IMR-90 (cell line): Measurements from ENCODE around the gene PTPRK. TPM values are rescaled to one million over a fixed set of nuclear protein-coding genes. Genes with fewer than 3 reads are reported as not detected.

ENCODE experiments used
- ATAC-seq: fragments of 200-7000 bp; cut with Tn5 transposase; 2 replicates; pipeline ENCODE4 v1.9.1; 2020; ENCODE audit warnings: low read depth, mild to moderate bottlenecking, moderate library complexity
- BruUV-seq: library from RNA; stranded (reverse); fragments of 400-500 nt; replicated peaks from 2 replicates; lab custom pipeline; 2021; lab: Mats Ljungman, UMichigan
- CTCF ChIA-PET: fragments of 300-600 bp; formaldehyde crosslinking; extraction: SDS; loops from one replicate; lab custom pipeline; 2021; ENCODE audit warnings: antibody characterized with exemption; lab: Yijun Ruan, JAX
- POLR2A ChIA-PET: fragments of 300-600 bp; sonication (Branson Sonifier 250); formaldehyde crosslinking; loops from one replicate; lab custom pipeline; 2022; ENCODE audit warnings: antibody characterized with exemption; ENCODE audit not compliant: unreplicated experiment; lab: Charles Lee
- DNase-seq: peaks from one replicate; pipeline ENCODE4 v3.0.0; 2013
- H2AFZ ChIP-seq: replicated peaks from 2 replicates; pipeline ENCODE3; 2013; ENCODE audit warnings: low read length, mild to moderate bottlenecking; ENCODE audit not compliant: poor library complexity
- H2AK5ac ChIP-seq: 2 replicates; pipeline ENCODE4 v1.6.1; 2013; ENCODE audit warnings: low read depth, low read length, inconsistent platforms
- H2AK9ac ChIP-seq: replicated peaks from 2 replicates; pipeline ENCODE3; 2013; ENCODE audit warnings: mild to moderate bottlenecking, low read depth, low read length, moderate library complexity; ENCODE audit not compliant: poor library complexity
- H2BK120ac ChIP-seq: 2 replicates; pipeline ENCODE4 v1.6.1; 2013; ENCODE audit warnings: low read depth, low read length, inconsistent platforms
- H2BK15ac ChIP-seq: 3 replicates; pipeline ENCODE4 v1.6.1; 2013; ENCODE audit warnings: low read depth, low read length, inconsistent platforms
- H2BK20ac ChIP-seq: 2 replicates; pipeline ENCODE4 v1.6.1; 2013; ENCODE audit warnings: low read depth, mild to moderate bottlenecking, inconsistent platforms, low read length, moderate library complexity
- H2BK5ac ChIP-seq: 2 replicates; pipeline ENCODE4 v1.6.1; 2013; ENCODE audit warnings: mild to moderate bottlenecking, low read depth, low read length, inconsistent platforms; ENCODE audit not compliant: poor library complexity, severe bottlenecking
- H3K14ac ChIP-seq: replicated peaks from 2 replicates; pipeline ENCODE4 v1.6.1; 2013; ENCODE audit warnings: low read depth, low read length, inconsistent platforms
- H3K18ac ChIP-seq: 2 replicates; pipeline ENCODE4 v1.6.1; 2013; ENCODE audit warnings: low read depth, low read length, control low read depth
- H3K23ac ChIP-seq: 2 replicates; pipeline ENCODE4 v1.6.1; 2013; ENCODE audit warnings: low read depth, low read length, inconsistent platforms
- H3K27ac ChIP-seq: 2 replicates; pipeline ENCODE4 v1.5.1; 2013; ENCODE audit warnings: mild to moderate bottlenecking, control low read depth, low read length; ENCODE audit not compliant: insufficient read depth
- H3K27me3 ChIP-seq: 2 replicates; pipeline ENCODE4 v1.6.1; 2013; ENCODE audit warnings: low read length; ENCODE audit not compliant: control insufficient read depth, insufficient read depth
- H3K36me3 ChIP-seq: 2 replicates; pipeline ENCODE4 v1.6.1; 2013; ENCODE audit warnings: low read length, mixed read lengths; ENCODE audit not compliant: control insufficient read depth, insufficient read depth
- H3K4ac ChIP-seq: 2 replicates; pipeline ENCODE4 v1.6.1; 2013; ENCODE audit warnings: low read depth, low read length, inconsistent platforms
- H3K4me1 ChIP-seq: 2 replicates; pipeline ENCODE4 v1.6.1; 2013; ENCODE audit warnings: low read length, mixed read lengths; ENCODE audit not compliant: control insufficient read depth, insufficient read depth
- H3K4me2 ChIP-seq: 2 replicates; pipeline ENCODE4 v1.6.1; 2013; ENCODE audit warnings: low read depth, mild to moderate bottlenecking, control low read depth, low read length, moderate library complexity
- H3K4me3 ChIP-seq: 2 replicates; pipeline ENCODE4 v1.5.1; 2013; ENCODE audit warnings: low read depth, mild to moderate bottlenecking, control low read depth, low read length, moderate library complexity; ENCODE audit not compliant: insufficient read depth
- H3K56ac ChIP-seq: 2 replicates; pipeline ENCODE4 v1.6.1; 2013; ENCODE audit warnings: low read length, inconsistent platforms; ENCODE audit not compliant: insufficient read depth; ENCODE audit errors: extremely low read depth
- H3K79me1 ChIP-seq, 2 experiments: 2 replicates each; pipeline ENCODE4 v1.6.1; 2013; ENCODE audit warnings: low read length in 2 of 2, inconsistent platforms in 1 of 2, low read depth in 1 of 2
- H3K9ac ChIP-seq: 2 replicates; pipeline ENCODE4 v1.6.1; 2013; ENCODE audit warnings: low read depth, low read length, control low read depth
- H3K9me1 ChIP-seq: 2 replicates; pipeline ENCODE4 v1.6.1; 2013; ENCODE audit warnings: low read length, inconsistent platforms; ENCODE audit not compliant: insufficient read depth
- H3K9me3 ChIP-seq: 2 replicates; pipeline ENCODE4 v1.6.1; 2013; ENCODE audit warnings: low read length; ENCODE audit not compliant: control insufficient read depth, insufficient read depth
- H4K20me1 ChIP-seq: 2 replicates; pipeline ENCODE4 v1.6.1; 2013; ENCODE audit warnings: low read length, inconsistent platforms; ENCODE audit not compliant: insufficient read depth
- H4K5ac ChIP-seq: 2 replicates; pipeline ENCODE4 v1.6.1; 2013; ENCODE audit warnings: mild to moderate bottlenecking, low read depth, low read length, control low read depth
- H4K8ac ChIP-seq, 2 experiments: 2 replicates each; pipeline ENCODE4 v1.6.1; 2013; ENCODE audit warnings: low read depth in 2 of 2, low read length in 2 of 2, control low read depth in 1 of 2, inconsistent platforms in 1 of 2
- H4K91ac ChIP-seq: 2 replicates; pipeline ENCODE4 v1.6.1; 2013; ENCODE audit warnings: low read depth, low read length, inconsistent platforms; ENCODE audit not compliant: insufficient read depth
- FOS ChIP-seq: fragments of 150-350 bp; IDR thresholded peaks from 2 replicates; pipeline ENCODE4 v1.6.1; 2016; ENCODE audit warnings: low read depth, low read length
- dilution Hi-C: fragments of 300-500 bp; cut with HindIII; formaldehyde crosslinking; loops from one replicate; pipeline ENCODE4 v1.14.3; 2018; ENCODE audit warnings: low sequenced_read_pairs; ENCODE audit not compliant: unreplicated experiment
- in situ Hi-C: fragments of 300-500 bp; cut with MboI; formaldehyde crosslinking; loops from 3 replicates; pipeline ENCODE4 v1.14.3; 2019; ENCODE audit warnings: low sequenced_read_pairs, inconsistent platforms, mixed read lengths
- intact Hi-C: fragments of 100-400 bp; cut with micrococcal nuclease; formaldehyde crosslinking; loops from 2 replicates; pipeline ENCODE4 v1.10.0; 2022
- polyA plus RNA-seq, 3 experiments: library from polyadenylated mRNA; depleted of rRNA; stranded (reverse); fragments of >200 nt; gene quantifications; 2 replicates each; pipeline ENCODE4 v1.2.3, GENCODE V29; 2012; ENCODE audit warnings: low replicate concordance in 1 of 3
- total RNA-seq: library from RNA; depleted of rRNA; stranded (reverse); fragments of >200 nt; gene quantifications from 2 replicates; pipeline ENCODE4 v1.2.3, GENCODE V29; 2012

Gene PTPRK
- total and polyA plus RNA-seq, 2 of the 4 experiments (the other 2 are of a cell fraction): 18.0 to 80.8 TPM

DNA sequence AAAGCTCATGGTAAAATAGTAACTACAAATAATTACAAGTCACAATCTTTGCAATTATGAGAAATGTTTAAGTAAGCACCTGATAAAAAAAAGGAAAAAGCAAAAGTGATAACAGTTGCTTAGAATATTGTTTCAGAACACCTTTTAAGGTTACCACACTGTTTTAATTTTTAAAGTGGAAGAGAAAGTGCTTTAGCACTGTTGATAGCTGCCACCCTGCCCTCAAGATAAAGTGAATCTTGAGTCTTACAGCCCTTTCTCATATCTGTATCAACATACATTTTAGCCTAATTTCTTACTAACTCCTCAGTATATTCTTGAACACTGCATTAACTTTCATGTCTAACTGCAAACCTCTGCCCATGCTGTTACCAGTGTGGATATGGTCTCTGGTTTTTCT, 492.2 kb downstream of the PTPRK start:
- POLR2A ChIA-PET: no interaction called here
- Histone ChIP-seq H2BK20ac (no peak overlapping the region), H2AK9ac (no peak overlapping the region), H3K9me1 (peaks cover 10% of the 10 kb centered on the region), H3K4me1 (peaks cover 2% of the 10 kb centered on the region; the same call in 1 of the 2 replicates), H4K8ac (no peak overlapping the region), H3K23ac (no peak overlapping the region), H3K14ac (no peak overlapping the region), H3K9ac (no peak overlapping the region), H3K79me1 (0 out of 4 replicates have a peak, but pooled peaks cover 0 to 7% of the 10 kb centered on the region in 2 experiments), H2BK15ac (no peak overlapping the region), H4K91ac (no peak overlapping the region), H2BK5ac (no peak overlapping the region), H3K4ac (no peak overlapping the region), H2BK120ac (no peak overlapping the region), H3K56ac (no peak overlapping the region), H4K20me1 (no peaks in the 10 kb centered on the region), H3K4me3 (no peak overlapping the region), H2AK5ac (no peak overlapping the region), H4K5ac (no peak overlapping the region), H3K18ac (no peak overlapping the region), H3K36me3 (peaks cover 3% of the 10 kb centered on the region; the same call in 1 of the 2 replicates), H3K9me3 (no peaks in the 10 kb centered on the region), H3K27ac (no peak overlapping the region), H2AFZ (no peak overlapping the region), H3K4me2 (no peak overlapping the region), H3K27me3 (no peaks in the 10 kb centered on the region)
- ATAC-seq: no peak
- dilution Hi-C loops: no loop called here
- TF ChIP-seq FOS: no peak
- CTCF ChIA-PET: no interaction called here
- in situ Hi-C loops: no loop called here
- intact Hi-C loops: no loop called here
- no peak for DNase-seq
- no TSS peak for BruUV-seq
